ENCODE measurements around the gene FBXL17. TPM values are rescaled to one million over a fixed set of nuclear protein-coding genes. Genes with fewer than 3 reads are reported as not detected.
"Not testable (repeated sequence)": the region's sequence is repeated elsewhere in the genome, so short reads cannot be mapped to it uniquely, and the experiment has no call there.

The FBXL17 gene
- total RNA-seq, 2 donors from 2014 or later = 3.1 to 7.0 TPM

GRCh38 chr5:108280248-108280647 lies 101.7 kb downstream of the FBXL17 start:
- peaks cover 14 to 16% of the 10 kb centered on the region in 2 donors for H3K9me3 Mint-ChIP-seq
- peak overlapping the region in 1 of 2 donors; percentile 11 for H3K27ac Mint-ChIP-seq
- no peak for ATAC-seq
- DNase-seq (ENCODE audit: low spot score in 2 of 2) = no peak
- peaks cover 31 to 35% of the 10 kb centered on the region in 2 donors for H3K36me3 Mint-ChIP-seq

- no peak overlapping the region for H3K27ac Mint-ChIP-seq
Measured at GRCh38 chr5:108278285-108279240, 103.3 kb downstream of the FBXL17 start.

GRCh38 chr5:108276187-108277050 lies 105.5 kb downstream of the FBXL17 start:
- DNase-seq (ENCODE audit: low spot score in 2 of 2) = no peak
- Mint-ChIP-seq H3K9me3 (peaks cover 1 to 2% of the 10 kb centered on the region in 2 donors), H3K27ac (no peak overlapping the region), H3K36me3 (peaks cover 3% of the 10 kb centered on the region in 2 donors)
- ATAC-seq = no peak

More at GRCh38 chr5:108278285-108279240, 103.3 kb downstream of the FBXL17 start:
- Mint-ChIP-seq H3K36me3 (peaks cover 18 to 21% of the 10 kb centered on the region in 2 donors), H3K9me3 (peaks cover 4 to 11% of the 10 kb centered on the region in 2 donors)
- ATAC-seq = no peak
- no peak for DNase-seq (ENCODE audit: low spot score in 2 of 2)

GRCh38 chr5:108274080-108274479 lies 107.8 kb downstream of the FBXL17 start:
- not testable (repeated sequence) for H3K36me3 Mint-ChIP-seq; DNase-seq (ENCODE audit: low spot score in 2 of 2); H3K27ac Mint-ChIP-seq; H3K9me3 Mint-ChIP-seq; ATAC-seq

GRCh38 chr5:108271127-108271526 lies 110.8 kb downstream of the FBXL17 start:
- Mint-ChIP-seq H3K36me3 (no peaks in the 10 kb centered on the region), H3K27ac (no peak overlapping the region)

GRCh38 chr5:108266242-108266641 lies 115.7 kb downstream of the FBXL17 start:
- no peak for DNase-seq (ENCODE audit: low spot score in 2 of 2)
- Mint-ChIP-seq H3K36me3 (no peaks in the 10 kb centered on the region), H3K9me3 (no peaks in the 10 kb centered on the region), H3K27ac (no peak overlapping the region)
- no peak for ATAC-seq

More at GRCh38 chr5:108271127-108271526, 110.8 kb downstream of the FBXL17 start:
- ATAC-seq = no peak
- DNase-seq (ENCODE audit: low spot score in 2 of 2) = no peak
- H3K9me3 Mint-ChIP-seq = no peaks in the 10 kb centered on the region

- H3K36me3 Mint-ChIP-seq = no peaks in the 10 kb centered on the region
- no peak overlapping the region for H3K27ac Mint-ChIP-seq
- no peak for DNase-seq (ENCODE audit: low spot score in 2 of 2)
- no peaks in the 10 kb centered on the region for H3K9me3 Mint-ChIP-seq
- no peak for ATAC-seq
Measured at GRCh38 chr5:108264533-108264932, 117.4 kb downstream of the FBXL17 start.

- no peaks in the 10 kb centered on the region for H3K36me3 Mint-ChIP-seq
- H3K9me3 Mint-ChIP-seq = no peaks in the 10 kb centered on the region
- DNase-seq (ENCODE audit: low spot score in 2 of 2) (no peak), ATAC-seq (no peak)
- H3K27ac Mint-ChIP-seq = no peak overlapping the region
Measured at GRCh38 chr5:108263338-108263737, 118.6 kb downstream of the FBXL17 start.

- ATAC-seq (no peak), DNase-seq (ENCODE audit: low spot score in 2 of 2) (no peak)
- no peak overlapping the region for H3K27ac Mint-ChIP-seq
- no peaks in the 10 kb centered on the region for H3K9me3 Mint-ChIP-seq
- H3K36me3 Mint-ChIP-seq = no peaks in the 10 kb centered on the region
Measured at GRCh38 chr5:108260858-108261170, 121.1 kb downstream of the FBXL17 start.

GRCh38 chr5:108260117-108260857 lies 121.6 kb downstream of the FBXL17 start:
- H3K9me3 Mint-ChIP-seq = no peaks in the 10 kb centered on the region
- H3K36me3 Mint-ChIP-seq = no peaks in the 10 kb centered on the region
- DNase-seq (ENCODE audit: low spot score in 2 of 2) = peak in 1 of 2 donors; percentile 64
- ATAC-seq = peak; percentile 89 to 93
- peak overlapping the region in 1 of 2 donors; percentile 44 for H3K27ac Mint-ChIP-seq

- no peaks in the 10 kb centered on the region for H3K36me3 Mint-ChIP-seq
- no peaks in the 10 kb centered on the region for H3K9me3 Mint-ChIP-seq
- H3K27ac Mint-ChIP-seq = no peak overlapping the region
- DNase-seq (ENCODE audit: low spot score in 2 of 2) = no peak
- no peak for ATAC-seq
Measured at GRCh38 chr5:108259306-108259705, 122.6 kb downstream of the FBXL17 start.

GRCh38 chr5:108257996-108258395 lies 123.9 kb downstream of the FBXL17 start:
- no peak for DNase-seq (ENCODE audit: low spot score in 2 of 2)
- no peak for ATAC-seq
- Mint-ChIP-seq H3K36me3 (no peaks in the 10 kb centered on the region), H3K9me3 (no peaks in the 10 kb centered on the region), H3K27ac (no peak overlapping the region)

GRCh38 chr5:108255468-108255867 lies 126.4 kb downstream of the FBXL17 start:
- H3K9me3 Mint-ChIP-seq = no peaks in the 10 kb centered on the region
- no peak for ATAC-seq
- H3K27ac Mint-ChIP-seq = no peak overlapping the region
- H3K36me3 Mint-ChIP-seq = no peaks in the 10 kb centered on the region
- DNase-seq (ENCODE audit: low spot score in 2 of 2) = no peak

GRCh38 chr5:108251350-108251749 lies 130.5 kb downstream of the FBXL17 start:
- Mint-ChIP-seq H3K27ac (no peak overlapping the region), H3K9me3 (peaks cover 0 to 5% of the 10 kb centered on the region in 2 donors), H3K36me3 (peaks cover 0 to 8% of the 10 kb centered on the region in 2 donors)
- ATAC-seq (no peak), DNase-seq (ENCODE audit: low spot score in 2 of 2) (no peak)

- DNase-seq (ENCODE audit: low spot score in 2 of 2) (no peak), ATAC-seq (no peak)
- H3K9me3 Mint-ChIP-seq = peaks cover 0 to 5% of the 10 kb centered on the region in 2 donors
- H3K36me3 Mint-ChIP-seq = peaks cover 0 to 8% of the 10 kb centered on the region in 2 donors
- H3K27ac Mint-ChIP-seq = no peak overlapping the region
Measured at GRCh38 chr5:108249785-108250426, 132.0 kb downstream of the FBXL17 start.

Measured in activated naive CD4-positive, alpha-beta T cell treated with anti-CD3 and anti-CD28 coated beads, Interleukin-2, amount 50 U/mL, for 72 hours (primary cell).